NAMALWA (cell line): ENCODE data around the gene SLC6A3.
"Not testable (repeated sequence)": the region's sequence is repeated elsewhere in the genome, so short reads cannot be mapped to it uniquely, and the experiment has no call there.

Experiments used
- DNase-seq: peaks from one replicate; pipeline ENCODE4 v3.0.0-alpha.2; 2015; ENCODE audit warnings: low spot score

The SLC6A3 gene

GRCh38 chr5:1477341-1477740 lies 32.1 kb upstream of the SLC6A3 start:
- no peak for DNase-seq

- DNase-seq: no peak
Observed at GRCh38 chr5:1476967-1477310, 31.7 kb upstream of the SLC6A3 start.

DNA sequence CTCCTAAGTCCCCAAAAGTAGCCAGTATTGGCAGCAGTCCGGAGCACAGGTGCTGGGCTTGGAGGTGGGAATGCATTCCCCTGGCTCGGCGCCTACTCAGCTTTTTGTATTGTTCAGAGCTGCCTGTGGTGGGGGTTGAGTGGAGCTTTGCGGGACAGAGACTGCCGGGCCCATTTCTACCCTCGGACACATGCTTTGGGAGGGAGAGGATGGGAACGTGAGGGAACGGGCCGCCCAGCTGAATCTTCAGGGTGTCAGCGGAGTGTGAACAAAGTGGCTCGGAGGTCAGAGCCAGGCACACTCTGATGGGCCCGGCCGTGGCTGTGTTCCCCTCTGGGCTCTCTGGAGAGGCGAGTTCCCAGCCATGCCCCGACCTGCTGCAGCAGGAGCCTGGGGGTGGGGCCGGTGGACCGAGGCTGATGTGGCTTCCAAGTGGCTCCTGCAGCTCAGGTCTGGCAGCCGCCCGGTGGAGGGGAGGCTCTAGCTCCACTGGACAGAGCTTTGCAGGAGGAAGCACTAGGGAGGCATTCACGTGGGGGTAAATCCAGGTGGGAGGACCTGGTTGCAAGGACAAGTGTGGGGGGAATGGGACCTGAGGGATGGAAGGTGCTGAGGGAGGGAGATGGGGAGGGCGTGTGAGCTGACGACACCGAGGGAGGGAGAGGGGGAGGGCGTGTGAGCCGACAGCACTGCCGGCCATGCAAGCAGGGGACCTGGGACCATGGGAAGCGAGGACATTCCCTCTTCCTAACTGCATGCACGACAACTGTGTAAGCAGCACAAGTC lies 31.1 kb upstream of the SLC6A3 start:
- no peak for DNase-seq

DNA sequence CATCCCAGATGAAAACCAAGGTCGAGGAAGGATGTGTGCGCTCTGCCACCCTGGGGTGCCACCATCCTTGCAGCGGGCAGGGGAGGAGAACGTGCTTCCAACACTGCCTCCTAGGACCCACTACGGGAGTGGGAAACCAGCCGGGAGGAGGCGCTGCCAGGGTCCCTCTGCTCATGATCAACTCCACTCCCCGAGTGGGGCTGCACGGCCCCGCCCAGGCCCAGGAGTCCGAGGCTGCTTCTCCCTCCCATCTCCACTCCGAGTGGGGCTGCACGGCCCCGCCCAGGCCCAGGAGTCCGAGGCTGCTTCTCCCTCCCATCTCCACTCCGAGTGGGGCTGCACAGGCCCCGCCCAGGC lies 30.3 kb upstream of the SLC6A3 start:
- not testable (repeated sequence) for DNase-seq

DNA sequence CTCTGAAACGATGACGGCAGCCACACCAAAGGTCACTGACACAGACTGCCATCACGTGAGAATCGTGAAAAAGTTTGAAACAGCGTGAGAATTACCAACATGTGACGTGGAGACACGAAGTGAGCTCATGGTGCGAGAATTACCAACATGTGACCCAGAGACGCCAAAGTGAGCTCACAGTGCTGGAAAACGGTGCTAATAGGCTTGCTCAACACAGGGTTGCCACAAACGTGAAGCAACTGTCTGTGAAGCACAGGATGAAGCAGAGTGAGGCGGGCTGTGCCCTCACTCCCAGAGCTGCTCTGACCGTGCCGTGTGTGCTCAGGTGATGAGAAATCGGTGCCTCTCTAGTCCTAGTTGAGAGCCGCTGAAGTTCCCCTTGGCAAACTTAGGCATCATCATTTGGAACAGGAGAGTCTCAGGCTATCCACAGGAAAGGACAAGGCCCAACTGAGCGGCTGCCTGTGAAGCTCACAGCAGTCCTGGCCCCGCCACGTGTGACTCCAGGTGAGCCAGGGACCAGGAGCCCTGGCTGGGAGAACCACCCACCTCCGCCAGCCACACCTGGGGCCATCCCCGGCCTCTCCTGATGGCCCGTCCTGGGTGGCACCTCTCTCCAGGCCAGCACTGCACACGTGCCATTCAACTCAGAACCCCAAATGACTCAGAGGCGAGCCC lies 29.8 kb upstream of the SLC6A3 start:
- DNase-seq: no peak

DNA sequence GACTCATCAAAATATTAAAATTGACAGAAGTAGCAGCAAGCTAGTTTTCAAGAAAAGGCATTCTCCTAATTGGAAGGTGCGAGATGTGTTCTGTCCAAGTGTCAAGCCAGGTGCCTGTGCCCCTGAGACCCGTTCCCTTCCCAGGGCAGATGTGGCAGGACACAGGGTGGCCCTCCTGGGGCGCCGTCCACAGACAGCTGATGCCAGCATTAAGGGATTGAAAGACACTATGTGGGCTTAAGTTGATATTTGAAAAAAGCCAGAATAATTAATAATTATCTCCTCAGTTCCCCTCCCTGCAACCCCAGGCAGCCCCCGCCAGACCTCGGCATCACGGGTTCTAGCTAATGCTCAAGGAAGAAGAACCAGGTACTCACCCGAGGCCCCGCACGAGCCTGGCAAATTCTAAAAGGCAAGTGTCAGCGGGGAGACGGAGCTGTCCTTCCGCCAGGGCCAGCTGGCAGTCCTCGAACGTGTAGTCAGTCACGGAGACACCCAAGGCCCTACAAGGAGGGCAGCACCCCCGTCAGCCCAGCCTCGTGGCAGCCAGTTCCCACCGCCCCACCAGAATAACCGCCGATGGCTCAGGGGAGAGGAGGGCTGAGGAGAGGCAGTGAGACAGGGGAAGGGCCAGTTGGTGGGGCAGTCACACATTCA lies 29.1 kb upstream of the SLC6A3 start:
- no peak for DNase-seq

DNA sequence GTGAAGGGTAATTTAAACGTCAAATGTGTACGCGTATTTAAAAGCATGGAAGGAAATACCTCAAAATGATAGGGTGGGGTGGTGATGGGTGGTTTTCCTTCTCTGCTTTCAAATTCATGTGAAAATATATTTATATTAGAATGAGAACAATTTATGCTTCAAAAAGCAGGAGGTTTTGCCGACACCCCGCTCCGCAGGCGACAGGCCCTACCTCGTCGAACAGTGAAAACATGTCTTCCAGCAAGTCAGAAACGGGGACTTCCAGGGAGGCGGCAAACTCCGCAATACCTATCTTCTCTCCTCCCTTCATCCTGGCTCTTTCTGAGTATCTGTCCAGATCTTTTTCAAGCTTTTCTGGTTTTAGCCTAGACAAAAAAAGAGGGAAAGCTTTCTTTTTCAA lies 28.5 kb upstream of the SLC6A3 start:
- no peak for DNase-seq

GRCh38 chr5:1472964-1473628 lies 27.9 kb upstream of the SLC6A3 start:
- no peak for DNase-seq

DNA sequence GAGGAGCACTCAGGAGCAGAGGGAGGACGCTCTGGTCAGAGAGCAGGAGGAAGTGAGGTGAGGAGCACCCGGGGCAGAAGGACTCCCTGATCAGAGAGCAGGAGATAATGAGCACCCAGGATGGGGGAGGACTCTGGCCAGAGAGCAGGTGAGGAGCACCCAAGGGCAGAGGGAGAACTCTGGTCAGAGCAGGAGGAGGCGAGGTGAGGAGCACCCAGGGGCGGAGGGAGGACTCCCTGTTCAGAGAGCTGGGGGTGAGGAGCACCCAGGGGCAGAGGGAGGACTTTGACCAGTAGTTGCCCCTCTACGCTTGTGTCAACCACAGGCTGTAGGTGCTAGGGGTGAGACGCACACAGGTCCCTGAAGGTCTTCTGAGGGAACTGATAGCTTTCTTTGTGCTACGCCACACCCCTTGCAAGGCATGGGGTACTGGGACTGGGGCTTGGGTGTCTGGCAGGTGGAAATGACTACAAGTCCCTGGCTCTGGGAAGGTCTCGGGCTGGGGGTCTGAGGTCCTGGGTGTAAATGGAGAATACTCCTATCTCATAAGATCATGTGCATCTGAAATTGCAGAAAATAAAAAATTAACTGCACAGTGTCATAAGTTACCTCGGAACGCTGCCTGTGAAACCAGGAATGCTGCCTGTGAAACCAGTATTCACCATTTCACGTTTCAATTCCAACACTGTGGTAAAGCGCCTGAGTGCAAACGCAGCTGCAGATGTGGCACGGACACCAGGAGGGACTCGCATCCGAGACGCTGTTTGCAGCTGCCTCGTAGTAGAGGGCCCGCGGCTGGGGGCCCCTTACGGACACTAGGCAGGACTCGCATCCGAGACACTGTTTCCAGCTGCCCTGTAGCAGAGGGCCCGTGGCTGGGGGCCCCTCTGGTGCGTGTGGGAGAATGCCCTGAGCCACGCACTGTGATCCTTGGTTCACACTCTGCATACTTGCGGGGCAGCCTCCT lies 27.0 kb upstream of the SLC6A3 start:
- DNase-seq: peak; percentile 42

GRCh38 chr5:1471240-1471853 lies 26.1 kb upstream of the SLC6A3 start:
- DNase-seq: no peak

DNA sequence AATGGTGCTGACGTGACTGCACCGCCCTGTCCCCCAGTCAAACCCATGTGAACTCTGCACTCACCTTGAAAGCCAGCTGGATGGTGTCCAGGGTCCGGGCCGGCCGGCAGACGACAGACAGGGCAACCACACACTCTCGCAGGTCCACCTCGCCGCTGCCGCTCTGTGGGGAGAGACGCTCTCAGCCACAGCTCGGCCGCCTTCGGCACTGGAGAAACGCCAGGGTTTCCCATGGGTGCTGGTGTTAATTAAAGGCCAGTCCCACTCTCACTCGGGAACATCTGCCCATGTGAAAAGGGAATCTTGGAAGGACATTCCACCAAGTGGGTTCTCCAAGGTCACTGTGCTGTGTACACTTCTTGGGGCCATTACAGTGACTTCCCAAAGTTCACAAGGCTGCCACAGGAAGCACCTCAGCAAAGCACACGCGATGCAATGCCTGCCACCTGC lies 25.5 kb upstream of the SLC6A3 start:
- DNase-seq: no peak

GRCh38 chr5:1468629-1469527 lies 23.6 kb upstream of the SLC6A3 start:
- no peak for DNase-seq

DNA sequence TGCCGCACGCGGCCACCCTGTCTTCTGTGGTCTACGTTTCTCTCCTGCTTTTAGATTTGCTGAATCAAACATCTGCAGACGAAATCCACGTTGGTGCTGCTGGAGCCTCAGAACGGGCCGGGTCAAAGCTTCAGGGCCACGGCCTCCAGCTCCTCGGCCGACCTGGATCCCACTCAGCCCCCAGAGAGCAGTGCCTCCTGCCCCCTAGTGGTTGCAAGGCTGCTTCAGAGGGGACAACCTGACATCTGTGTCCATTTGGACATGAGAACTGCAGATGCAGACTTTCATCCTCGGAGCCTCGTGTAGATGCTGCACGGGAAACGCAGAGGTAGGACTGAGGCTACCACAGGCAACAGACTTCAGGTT lies 23.0 kb upstream of the SLC6A3 start:
- DNase-seq: peak; percentile 62

- DNase-seq: no peak
Observed at GRCh38 chr5:1467341-1468246, 22.4 kb upstream of the SLC6A3 start.

GRCh38 chr5:1466631-1467265 lies 21.5 kb upstream of the SLC6A3 start:
- DNase-seq: no peak

DNA sequence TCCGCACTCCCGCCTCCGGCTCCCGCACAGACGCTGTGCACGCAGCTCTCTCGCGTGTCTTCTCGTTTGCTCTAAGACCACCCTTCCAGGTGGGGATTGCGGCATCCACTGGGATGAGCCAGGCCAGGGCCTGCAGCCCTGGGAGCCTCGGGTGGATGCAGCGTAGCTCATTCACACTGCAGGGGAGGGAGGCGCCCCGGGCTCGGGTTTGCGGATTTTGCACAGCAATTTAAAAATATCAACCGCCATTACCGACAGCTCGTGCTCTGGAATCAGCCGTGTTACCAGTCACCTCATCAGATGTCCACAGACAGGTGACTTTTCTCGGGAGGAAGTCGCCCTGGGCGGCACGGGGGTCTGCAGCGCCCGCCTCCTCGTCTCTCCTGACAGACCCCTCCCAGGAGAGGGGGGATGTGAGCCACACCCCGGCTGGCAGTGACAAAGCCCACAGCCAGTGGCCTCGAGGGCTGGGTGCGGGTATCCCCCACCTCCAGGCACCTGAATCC lies 20.8 kb upstream of the SLC6A3 start:
- no peak for DNase-seq

GRCh38 chr5:1465117-1465516 lies 19.9 kb upstream of the SLC6A3 start:
- DNase-seq: no peak

- DNase-seq: no peak
Observed at GRCh38 chr5:1464511-1464910, 19.3 kb upstream of the SLC6A3 start.
